Stimulated activated naive CD4-positive, alpha-beta T cell (primary cell): ENCODE measurements around the gene SBK1.
"Not testable (repeated sequence)": the region's sequence is repeated elsewhere in the genome, so short reads cannot be mapped to it uniquely, and the experiment has no call there.

Experiments
- DNase-seq, 6 experiments: peaks; one replicate each; lab custom pipeline; 2025; lab: John Stamatoyannopoulos, UW

SBK1 gene

DNA sequence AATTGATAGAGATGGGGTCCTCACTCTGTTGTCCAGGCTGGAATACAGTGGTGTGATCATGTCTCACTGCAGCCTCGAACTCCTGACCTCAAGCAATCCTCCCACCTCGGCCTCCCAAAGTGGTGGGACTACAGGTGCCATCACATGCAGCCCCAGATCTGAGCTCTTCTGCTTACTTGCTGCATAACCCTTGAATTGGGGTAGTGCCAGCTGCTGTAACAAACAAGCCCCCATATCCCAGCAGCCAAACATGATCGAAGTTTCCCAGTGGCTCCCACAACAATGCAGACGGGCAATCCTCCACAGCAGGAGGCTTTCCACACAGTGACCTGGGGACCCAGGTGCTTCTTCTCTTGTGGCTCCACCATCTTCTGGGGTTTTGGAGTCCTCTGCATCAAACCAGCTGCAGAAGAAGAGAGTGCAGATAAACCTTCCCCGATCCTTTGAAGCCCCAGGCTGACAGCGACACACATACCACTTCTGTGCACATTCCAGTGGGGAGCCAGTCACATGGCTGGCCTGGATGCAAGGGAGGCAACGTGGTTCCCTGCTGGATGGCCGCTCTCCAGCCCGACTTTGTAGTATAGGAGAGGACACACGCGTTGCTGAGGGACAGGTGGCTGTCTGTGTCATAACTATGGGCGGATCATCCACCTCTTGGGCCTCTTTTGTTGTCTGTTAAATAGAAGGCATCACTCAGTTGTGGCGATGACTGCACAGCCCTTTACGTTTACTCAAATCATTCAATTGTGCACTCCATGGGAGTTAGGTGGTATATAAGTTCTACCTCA is 16.7 kb downstream of the SBK1 start:
- peak in 2 of 6 experiments; percentile 16 to 44 for DNase-seq

DNA sequence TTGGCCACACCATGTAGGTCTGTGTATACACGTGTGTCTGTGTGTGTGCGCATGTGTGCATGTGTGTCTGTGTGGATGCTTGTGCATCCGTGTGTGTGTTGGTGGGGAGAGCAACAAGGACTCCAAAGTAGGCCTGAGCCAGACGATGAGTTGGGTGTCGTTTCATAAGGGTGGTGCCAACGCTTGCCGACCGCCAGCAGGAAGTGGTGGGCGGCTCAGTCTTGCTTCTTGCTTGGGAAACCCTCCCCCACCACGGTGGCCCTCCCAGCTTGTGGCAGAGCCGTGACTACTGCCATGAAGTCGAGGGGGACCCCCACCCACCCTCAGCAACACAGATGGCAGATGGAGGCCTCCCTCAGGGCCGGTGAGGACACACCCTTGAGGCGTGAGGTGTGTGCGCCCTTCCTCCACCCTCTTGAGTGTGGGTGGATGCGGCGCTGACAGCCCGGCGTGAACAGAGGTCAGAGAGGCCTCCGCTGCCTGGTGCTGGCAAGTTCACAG is 17.5 kb downstream of the SBK1 start:
- peak; percentile 67 to 88 (median 78) for DNase-seq

DNA sequence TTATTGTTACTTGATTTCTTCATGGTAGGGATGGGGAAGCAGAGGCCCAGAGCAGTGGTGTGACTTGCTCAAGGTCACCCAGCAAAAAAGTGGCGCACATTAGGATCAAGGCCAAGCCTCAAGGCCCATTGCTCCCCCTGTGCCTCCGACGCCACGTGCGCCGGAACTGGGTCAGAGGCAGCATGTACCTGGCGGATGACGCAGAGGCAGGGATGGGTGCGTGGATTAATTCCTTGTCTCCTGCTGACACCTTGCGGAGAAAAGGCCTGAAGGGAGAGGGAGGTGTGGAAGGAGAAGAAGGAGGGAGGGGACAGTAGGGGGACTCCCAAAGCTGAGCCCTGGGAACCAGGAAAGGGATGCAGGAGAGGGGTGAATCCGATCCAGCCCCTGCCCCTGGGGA is 18.5 kb downstream of the SBK1 start:
- DNase-seq, result no peak

DNA sequence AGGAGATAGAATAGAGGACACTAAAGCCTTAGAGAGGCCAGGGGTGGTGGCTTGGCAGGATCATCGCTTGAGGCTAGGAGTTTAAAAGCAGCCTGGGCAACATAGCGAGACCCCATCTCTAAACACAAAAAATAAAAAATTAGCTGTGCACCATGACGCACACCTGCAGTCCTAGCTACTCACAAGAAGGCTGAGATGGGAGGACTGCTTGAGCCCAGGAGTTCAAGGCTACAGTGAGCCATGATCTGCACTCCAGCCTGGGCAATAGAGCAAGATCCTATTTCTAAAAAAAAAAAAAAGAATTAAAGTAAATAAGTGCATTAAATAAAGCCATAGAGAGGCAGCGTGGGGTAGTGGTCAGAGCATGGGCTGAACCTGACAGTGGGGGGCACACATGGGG is 19.1 kb downstream of the SBK1 start:
- no peak for DNase-seq

DNA sequence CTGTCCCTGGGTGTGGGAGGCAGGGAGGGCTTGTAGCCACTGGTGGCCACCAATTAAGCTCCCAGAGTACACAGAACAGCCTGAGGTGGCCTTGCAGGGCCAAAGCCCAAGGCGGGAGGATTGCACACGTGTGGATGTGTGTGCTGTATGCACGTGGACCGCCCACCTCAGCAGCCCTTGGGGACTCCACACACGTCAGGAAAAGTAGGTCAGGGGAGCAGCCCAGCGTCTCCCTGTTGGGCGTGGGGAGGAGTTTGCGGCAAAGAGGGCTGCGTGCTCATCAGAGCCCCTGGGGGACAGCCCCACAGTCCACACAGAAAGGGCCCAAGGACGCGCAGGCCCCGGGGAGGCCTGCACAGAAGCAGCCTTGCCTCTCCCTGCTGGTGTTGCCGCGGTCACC is 19.6 kb downstream of the SBK1 start:
- no peak for DNase-seq

DNA sequence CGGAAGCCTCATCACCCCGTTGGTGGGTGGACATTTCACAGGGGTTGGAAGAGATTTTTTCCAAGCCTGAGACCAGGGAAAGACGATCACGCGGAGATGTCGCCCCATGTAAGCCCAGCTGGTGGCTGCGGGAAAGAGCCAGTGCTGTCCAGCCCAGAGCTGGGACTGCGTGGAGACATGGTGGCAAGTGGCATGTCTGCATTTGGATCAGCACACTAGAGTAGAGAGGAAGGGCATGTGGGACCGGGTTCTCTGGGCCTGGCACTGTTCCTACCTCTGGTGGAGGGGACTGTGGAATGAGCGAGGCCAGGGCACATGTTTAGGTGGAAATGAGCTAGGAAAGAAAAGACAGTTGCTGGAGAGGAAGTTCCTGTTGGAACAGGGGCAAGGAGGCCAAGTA is 20.0 kb downstream of the SBK1 start:
- no peak for DNase-seq

DNA sequence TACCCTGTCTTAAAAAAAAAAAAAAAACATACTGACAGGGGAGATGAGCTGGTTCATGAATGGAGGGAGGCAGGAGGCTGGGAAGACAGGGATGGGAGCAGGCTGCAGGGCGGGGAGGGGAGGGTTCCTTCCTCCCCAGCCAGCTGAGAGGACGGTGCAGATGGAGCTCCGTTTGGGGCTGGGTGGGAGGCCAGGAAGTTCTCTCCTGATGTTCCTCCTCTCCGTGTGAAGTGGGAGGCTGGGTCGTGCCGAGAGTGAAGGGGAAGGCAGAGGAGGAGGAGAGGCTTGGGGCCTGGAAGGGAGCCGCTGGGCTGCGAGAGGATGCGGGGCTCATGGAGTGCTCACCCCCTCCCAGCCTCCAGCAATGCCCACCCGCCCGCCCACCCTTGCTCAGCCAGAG is 21.3 kb downstream of the SBK1 start:
- DNase-seq, result no peak

DNA sequence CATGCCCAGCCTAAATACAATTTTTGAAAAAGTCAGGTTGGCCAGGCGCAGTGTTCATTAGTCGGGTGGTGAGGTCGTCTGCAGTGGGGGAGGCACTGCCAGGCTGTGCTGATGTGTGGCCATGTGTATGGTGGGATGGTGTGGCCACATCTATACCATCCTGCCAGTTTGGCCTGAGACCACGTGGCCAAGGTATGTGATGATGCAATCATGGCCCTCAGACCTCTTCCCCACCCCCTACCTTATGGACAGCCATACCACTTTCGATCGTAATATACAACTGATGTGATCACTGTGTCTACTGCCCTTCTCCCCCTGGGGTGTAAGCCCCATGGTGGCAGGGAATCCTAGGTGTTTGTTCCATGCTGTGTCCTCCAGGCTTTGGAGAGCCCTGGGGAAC is 23.7 kb downstream of the SBK1 start:
- DNase-seq, result no peak

DNA sequence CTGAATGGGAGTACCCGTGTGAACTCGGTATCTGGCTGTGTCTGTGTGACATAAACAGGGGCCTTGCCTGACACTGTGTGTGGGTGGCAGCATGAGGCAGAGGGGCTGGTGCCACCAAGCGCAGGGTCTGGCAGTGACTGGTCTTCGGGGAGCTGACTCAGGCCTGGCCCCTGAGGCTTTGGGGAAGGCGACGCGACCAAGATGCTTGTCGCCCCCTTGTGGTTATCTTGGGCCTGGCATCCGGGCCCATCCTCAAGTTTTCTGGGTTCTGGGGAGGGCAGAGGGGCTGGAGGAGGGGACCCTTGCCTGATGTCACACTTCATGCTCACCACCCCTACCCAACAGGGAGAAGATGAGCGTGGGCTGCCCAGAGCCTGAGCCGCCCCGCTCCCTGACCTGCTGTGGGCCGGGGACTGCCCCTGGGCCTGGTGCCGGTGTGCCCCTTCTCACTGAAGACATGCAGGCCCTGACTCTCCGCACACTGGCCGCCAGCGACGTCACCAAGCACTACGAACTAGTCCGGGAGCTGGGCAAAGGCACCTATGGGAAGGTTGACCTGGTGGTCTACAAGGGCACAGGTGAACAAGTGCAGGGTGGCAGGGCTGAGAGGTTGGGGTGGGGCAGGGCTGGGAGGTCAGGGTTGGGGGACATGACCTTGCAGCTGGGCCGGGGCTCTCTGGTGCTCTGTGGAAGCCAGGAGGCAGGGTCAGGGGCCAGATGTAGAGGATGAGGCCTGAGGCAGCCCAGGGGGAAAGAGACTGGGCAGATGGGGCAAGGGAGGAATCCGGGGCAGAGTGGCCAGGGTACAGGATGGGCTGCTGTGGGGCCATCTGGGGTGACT is 24.9 kb downstream of the SBK1 start:
- DNase-seq, result peak in 5 of 6 experiments; percentile 57 to 78 (median 60)

DNA sequence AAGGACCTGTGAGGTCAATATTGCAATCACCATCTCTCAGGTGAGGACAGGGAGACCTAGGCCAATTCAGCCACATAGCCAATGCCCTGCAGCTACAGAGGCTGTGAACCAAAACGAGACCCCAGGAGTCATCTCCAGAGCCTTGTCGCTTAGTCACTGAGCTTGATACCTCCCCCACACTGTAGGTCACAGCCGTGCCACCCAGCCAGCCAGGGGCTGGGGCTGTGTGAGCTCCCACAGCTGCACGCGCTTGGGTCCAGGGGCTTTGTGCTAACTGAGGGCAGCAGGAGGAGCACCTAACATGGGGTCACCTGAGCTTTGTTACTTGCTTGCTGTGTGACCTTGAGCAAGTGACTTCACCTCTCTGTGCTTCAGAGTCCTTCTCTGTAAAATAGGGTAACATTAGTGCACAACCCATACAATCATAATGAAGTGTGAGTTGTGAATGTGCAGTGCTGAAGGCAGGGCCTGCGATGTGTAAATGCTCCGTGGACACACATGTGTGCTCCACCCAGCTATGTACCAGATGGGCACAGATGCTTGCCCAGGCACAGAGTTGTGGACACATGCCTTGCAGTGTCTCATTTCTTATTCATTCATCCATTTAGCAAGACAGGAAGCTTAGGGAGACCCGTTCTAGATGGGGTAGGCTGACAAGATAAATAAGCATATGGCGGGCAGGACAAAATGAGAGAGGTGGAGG is 25.9 kb downstream of the SBK1 start:
- DNase-seq, result no peak

DNA sequence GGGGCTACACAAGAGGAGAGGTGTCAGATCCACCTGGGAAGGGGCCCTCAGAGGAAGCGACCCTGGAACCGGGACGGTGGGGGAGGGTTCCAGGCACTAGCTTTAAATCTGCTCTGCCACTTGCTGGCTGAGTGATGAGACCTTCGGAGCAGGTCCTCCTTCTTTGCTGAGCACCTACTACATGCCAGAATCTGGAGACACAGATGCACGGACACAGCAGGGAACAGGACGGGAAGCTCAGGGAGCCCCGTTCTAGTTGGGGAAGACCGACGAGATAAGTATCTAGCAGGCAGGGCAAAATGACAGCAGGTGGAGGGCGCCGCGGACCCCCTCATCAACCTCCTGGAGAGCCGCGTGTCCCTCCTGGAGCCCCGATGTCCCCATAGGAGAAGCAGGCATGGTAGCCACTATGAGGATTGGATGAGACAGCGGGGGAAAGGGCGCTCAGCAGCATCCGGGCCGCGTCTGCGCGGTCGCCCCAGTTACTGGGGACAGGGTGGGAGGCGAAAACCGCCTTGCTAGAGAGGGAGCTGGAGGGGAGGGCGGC is 27.2 kb downstream of the SBK1 start:
- DNase-seq, result no peak

DNA sequence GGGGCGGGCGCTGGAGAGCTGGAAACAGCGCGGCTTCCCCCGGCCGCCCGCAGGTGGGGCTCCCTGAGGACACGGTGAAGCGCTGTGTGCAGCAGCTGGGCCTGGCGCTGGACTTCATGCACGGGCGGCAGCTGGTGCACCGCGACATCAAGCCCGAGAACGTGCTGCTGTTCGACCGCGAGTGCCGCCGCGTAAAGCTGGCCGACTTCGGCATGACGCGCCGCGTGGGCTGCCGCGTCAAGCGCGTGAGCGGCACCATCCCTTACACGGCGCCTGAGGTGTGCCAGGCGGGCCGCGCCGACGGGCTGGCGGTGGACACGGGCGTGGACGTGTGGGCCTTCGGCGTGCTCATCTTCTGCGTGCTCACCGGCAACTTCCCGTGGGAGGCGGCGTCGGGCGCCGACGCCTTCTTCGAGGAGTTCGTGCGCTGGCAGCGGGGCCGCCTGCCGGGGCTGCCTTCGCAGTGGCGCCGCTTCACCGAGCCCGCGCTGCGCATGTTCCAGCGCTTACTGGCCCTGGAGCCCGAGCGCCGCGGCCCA is 27.8 kb downstream of the SBK1 start:
- DNase-seq, result no peak

DNA sequence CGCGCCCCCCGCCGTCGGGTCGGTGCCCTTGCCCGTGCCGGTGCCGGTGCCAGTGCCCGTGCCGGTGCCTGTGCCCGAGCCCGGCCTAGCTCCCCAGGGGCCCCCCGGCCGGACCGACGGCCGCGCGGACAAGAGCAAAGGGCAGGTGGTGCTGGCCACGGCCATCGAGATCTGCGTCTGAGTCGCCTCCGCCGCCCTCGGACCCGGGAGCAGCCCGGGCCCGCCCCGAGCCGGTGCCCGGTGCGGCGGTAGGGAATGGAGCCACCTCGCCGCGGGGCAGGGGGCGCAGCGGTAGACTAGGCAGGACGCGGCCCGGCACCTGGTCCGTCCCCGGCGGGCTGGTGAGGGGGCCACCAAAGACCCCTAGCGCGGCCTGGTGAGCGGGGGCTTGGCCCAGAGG is 28.4 kb downstream of the SBK1 start:
- DNase-seq, result no peak

DNA sequence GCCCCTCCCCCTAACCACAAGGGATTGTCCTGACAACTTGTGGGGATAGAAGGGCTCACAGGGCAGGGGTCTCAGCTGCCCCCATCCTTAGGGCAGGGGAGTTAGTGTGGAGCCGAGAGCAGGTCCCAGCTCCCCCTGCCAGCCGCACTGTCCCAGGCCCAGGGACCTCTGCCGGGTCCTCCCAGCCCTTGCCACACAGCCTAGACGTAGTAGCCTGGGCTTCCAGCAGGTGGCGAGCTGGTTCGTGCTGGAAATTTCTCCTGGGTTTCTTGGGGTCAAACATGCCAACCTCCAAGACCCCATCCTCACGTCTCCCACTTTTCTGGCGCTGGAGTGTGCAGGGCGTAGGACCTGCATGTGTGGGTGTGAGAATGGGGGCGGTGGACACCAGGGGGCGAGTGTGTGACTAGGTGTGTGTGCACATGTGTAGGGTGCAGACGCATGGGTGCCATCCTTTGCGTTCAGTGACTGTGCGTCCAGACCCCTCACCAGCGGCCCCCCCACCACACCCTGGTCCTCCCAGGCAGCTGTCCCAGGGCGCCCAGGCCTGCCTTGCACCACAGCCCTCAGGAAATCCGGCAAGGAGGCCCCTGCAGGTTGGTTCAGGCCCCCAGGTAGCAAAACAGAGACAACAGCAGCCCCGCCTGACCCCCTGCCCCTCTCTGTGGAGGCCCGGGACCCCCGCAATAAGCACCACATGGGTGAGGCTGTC is 29.5 kb downstream of the SBK1 start:
- DNase-seq, result peak in 5 of 6 experiments; percentile 3 to 17 (median 12)

DNA sequence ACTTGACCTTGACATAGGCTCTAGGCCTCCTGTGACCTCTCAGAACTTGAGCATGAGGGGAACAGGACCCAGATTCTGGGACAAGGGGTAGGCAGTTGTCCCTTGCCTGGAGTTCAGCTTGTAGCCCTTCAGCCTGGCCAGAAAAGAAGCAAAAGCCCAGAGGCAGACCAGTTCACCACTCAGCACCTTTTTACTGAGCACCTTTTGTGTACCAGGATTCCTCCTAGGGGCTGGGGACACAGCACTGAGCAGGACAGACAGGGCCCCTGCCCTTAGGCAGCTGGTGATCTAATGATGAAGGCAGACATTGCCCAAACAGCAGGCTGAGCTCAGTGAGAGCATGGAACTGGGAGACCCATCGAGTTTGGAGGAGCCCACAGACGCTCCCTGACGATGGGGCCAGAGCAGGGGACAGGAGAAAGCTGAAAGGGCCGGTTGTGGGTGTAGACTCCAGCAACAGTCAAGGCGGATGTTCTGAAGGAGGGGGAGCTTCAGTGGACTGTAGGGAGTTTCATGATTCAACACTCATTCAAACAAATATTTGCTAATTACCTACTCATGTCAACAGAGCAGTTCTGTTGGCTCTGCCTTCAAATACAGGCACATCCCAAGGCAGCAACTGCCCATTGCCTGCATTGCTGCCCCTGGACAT is 32.0 kb downstream of the SBK1 start:
- no peak for DNase-seq

DNA sequence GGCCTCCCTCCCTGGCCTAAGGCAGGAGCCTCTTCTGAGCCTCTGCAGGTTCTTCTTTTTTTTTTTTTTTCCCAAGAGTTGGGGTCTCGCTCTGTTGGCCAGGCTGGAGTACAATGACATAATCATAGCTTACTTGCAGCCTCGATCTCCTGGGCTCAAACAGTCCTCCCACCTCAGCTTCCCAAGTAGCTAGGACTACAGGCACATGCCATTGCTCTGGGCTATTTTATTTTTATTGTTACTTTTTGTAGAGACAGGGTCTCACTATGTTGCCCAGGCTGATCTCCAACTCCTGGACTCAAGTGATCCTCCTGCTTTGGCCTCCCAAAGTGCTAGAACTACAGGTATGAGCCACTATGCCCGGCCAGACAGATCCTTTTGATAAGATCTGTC is 32.6 kb downstream of the SBK1 start:
- DNase-seq, result no peak

DNA sequence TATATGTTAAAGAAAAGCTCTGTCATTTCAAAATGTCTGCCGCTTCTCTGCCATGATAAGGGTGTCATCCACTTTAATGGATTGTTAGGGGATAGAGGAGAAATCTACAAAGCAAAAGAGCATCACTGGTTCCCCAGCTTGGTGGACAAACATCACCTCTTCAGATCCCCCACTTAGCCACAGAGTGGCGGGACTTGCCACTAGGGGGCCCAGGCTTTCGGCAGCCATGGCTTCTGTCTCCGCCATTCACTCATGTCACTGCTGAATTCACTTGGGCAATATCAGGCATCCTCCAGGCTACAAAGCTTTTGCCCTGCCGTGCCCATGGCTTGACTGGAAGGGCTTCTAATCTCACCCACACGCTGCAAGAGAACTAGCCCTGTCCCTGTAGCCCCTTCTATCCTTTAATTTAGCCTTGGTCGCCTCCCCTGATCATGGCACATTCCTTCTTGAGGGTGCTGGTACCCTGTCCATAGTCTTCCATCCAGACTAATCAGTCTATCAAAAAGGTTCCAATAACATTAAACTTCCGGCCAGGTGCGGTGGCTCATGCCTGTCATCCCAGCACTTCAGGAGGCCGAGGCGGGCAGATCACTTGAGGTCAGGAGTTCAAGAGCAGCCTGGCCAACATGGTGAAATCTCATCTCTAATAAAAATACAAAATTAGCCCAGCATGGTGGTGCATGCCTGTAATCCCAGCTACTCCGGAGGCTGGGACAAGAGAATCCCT is 34.7 kb downstream of the SBK1 start:
- peak; percentile 25 to 62 (median 40) for DNase-seq

DNA sequence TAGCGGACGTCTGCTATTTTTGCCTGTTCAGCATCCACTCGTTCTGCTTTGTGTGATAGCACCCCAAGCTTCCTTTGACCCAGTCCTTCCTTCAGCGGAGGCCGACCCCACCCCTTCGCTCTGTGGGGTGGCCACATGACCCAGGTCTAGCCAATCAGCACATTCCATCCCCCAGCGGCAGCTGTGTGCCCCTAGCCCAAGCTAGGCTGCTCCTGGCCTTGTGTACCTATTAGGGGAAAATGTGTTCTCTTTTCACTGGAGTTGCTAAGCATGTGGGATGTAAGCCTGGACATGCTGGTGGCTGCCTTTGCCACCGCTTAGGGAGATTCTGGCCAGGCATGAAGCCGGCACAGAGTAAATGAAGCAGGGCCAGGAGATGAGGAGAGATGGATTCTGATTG is 37.9 kb downstream of the SBK1 start:
- peak in 3 of 6 experiments; percentile 7 to 17 (median 8) for DNase-seq

DNA sequence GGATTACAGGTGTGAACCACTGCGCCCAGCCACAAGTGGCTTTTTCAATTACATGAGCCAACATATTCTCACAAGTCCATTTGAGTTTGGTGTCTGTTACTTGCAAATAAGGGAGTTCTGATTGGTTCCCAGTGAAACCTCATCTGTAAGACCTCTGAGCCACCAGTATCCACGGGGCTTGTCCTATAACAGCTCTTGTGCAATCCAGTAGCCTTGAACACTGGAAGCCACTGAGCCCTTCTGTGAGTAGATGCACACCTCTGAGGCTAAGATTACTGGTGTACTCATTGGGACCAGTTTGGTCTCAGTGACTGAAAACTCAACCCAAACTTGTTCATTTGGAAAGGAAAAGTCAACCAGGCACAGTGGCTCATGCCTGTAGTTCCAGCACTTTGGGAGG is 38.7 kb downstream of the SBK1 start:
- not testable (repeated sequence) for DNase-seq

DNA sequence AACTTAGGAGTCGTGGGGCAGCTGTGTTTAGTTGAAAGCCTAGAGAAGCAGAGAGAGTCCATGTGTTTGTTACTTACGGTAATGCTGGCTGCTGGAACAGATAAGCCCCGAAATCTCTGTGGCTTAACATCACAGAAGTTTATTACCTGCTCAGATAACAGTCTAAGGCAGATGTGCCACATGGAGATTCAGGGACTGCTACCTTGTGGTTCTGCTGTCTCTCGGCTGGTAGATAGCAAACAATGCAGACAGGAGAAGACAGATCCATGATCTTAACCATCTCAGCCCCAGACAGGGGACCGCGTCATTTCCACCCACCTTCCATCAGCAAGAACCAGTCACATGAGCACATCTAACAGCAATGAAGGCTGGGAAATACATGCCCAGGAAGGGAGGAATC is 40.3 kb downstream of the SBK1 start:
- DNase-seq, result not testable (repeated sequence)
